GM18858 (cell line): ENCODE data around the gene PPP3CA.
"Not testable (repeated sequence)": the region's sequence is repeated elsewhere in the genome, so short reads cannot be mapped to it uniquely, and the experiment has no call there.

Experiments
- ATAC-seq: cut with Tn5 transposase; IDR thresholded peaks from one replicate; pipeline ENCODE4 v1.9.1; 2021; ENCODE audit not compliant: unreplicated experiment

Gene PPP3CA

DNA sequence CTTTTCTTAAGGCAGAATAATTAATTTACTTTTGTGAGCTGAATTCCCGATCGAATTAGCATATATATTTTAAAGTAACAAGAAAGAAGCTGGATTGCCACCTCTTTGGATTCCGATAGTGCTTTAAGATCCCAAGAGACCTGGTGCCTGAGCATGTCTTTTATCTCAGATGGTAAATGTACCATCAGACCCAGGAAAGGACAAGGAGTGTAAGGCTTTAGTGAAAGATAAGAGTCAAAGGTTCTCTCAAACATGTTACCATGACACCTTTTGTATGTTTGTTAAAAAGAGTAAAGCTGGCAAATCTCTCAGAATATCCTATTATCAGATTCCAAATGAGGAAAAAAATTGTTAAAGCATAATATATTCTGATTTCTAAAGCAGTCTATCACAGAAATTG, 198.8 kb downstream of the PPP3CA start:
- ATAC-seq, result no peak

GRCh38 chr4:101147283-101147682, 200.0 kb downstream of the PPP3CA start:
- no peak for ATAC-seq

GRCh38 chr4:101145021-101145420, 202.3 kb downstream of the PPP3CA start:
- ATAC-seq, result no peak

DNA sequence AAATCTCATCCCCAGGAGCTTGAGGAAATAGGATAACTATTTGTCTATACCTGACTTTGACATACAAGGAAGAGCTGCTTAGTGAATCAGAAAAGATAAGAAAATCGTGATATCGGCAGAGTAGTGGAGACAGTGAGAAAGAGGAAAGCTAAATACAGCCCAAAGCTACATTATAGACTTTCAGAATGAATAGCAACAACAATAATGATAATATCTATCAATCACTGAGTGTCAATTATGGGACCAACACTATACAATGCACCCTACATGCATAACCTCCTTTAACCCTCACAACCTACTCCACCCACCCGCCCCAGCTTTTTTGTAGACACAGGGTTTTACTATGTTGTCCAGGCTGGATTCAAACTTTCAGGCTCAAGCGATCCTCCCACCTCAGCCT, 205.1 kb downstream of the PPP3CA start:
- no peak for ATAC-seq

GRCh38 chr4:101141855-101142254, 205.5 kb downstream of the PPP3CA start:
- no peak for ATAC-seq

- ATAC-seq, result no peak
These were observed 206.1 kb downstream of the PPP3CA start for GRCh38 chr4:101141230-101141629.

GRCh38 chr4:101140228-101140627, 207.1 kb downstream of the PPP3CA start:
- no peak for ATAC-seq

- no peak for ATAC-seq
These were observed 210.7 kb downstream of the PPP3CA start for GRCh38 chr4:101136373-101137370.

GRCh38 chr4:101135371-101136010, 211.8 kb downstream of the PPP3CA start:
- peak; percentile 61 for ATAC-seq

DNA sequence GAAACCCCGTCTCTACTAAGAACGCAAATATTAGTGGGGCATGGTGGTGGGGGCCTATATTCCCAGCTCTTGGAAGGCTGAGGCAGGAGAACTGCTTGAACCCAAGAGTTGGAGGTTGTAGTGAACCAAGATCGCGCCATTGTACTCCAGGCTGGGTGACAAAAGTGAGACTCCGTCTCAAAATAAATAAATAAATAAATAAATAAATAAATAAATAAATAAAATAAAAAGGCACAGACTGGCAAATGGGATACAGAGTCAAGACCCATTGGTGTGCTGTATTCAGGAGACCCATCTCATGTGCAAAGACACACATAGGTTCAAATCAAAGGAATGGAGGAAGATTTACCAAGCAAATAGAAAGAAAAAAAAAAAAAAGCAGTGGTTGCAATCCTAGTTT, 216.3 kb downstream of the PPP3CA start:
- not testable (repeated sequence) for ATAC-seq

- not testable (repeated sequence) for ATAC-seq
These were observed 218.4 kb downstream of the PPP3CA start for GRCh38 chr4:101128898-101129297.

DNA sequence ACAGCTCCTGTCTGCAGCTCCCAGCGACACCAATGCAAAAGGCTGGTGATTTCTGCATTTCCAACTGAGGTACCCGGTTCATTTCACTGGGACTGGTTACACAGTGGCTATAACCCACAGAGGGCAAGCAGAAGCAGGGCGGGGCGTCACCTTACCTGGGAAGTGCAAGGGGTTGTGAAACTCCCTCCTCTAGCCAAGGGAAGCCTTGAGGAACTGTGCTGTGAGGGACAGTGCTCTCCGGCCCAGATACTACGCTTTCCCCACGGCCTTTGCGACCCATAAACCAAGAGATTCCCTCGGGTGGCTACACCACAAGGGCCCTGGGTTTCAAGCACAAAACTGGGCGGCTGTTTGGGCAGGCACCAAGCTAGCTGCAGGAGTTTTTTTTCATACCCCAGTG, 218.9 kb downstream of the PPP3CA start:
- no peak for ATAC-seq

DNA sequence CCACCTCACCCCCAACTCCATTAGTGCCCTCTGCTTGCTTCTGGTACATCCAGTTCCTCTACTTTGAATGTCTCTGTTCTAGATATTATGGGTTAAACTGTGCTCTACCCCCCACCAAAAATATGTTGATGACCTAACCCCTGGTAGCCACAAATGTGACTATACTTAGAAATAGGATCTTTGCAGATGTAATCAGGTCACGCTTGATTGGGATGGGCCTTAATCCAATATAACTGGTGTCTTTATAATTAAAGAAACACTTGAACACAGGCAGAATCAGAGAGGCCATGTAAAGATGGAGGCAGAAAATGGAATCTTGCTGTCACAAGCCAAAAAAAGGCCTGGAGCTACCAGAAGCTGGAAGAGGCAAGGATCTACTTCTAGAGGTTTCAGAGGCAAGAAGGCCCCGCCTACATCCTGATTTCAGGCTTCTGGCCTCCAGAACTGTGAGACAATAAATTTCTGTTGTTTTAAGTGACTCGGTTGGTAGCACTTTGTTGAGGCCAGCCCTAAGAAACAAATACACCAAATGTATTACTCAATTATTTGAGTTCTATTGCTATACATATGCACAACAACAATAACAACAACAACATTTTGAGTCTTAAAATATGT, 220.0 kb downstream of the PPP3CA start:
- ATAC-seq, result no peak

GRCh38 chr4:101126059-101126458, 221.3 kb downstream of the PPP3CA start:
- no peak for ATAC-seq

GRCh38 chr4:101125045-101125942, 222.0 kb downstream of the PPP3CA start:
- no peak for ATAC-seq

GRCh38 chr4:101123231-101123630, 224.1 kb downstream of the PPP3CA start:
- no peak for ATAC-seq

DNA sequence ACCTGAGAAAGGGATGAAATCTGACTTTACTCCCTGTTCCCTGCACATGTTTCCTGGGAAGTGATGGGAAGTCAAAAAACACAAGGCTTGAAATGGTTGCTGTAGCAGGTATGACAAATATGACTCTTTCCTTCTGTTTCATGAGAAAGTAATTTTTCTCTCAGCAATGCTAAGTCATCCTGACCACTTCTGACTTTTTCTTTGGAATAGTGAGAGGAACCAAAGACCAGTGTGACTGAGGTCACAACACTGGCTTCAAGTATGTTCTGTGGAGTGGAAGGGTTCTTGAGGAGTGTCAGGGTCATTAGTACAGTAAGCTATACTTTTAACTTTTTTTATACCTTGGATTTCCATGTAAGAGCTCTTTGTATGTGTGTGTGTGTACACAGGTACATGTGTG, 225.3 kb downstream of the PPP3CA start:
- no peak for ATAC-seq

- no peak for ATAC-seq
These were observed 228.2 kb downstream of the PPP3CA start for GRCh38 chr4:101119141-101119540.

GRCh38 chr4:101118617-101119016, 228.7 kb downstream of the PPP3CA start:
- no peak for ATAC-seq

DNA sequence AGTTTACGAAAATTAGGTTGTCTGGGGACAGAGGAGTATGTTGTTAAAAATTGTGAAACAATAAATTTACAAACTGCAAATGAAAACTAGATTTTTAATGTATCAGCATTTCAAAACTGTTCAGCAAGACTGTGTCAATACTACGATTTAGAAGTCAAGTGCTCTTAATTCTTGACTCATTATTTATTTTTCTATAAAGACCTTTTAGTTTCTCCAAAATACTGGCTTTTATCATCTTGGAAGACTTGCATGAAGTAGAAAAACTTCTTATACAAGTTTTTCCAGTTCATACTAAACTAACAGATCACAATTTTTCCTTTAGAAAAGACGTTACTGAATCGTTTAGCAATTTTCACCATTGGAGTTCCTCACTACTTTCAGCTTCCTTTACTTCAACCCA, 231.4 kb downstream of the PPP3CA start:
- no peak for ATAC-seq

DNA sequence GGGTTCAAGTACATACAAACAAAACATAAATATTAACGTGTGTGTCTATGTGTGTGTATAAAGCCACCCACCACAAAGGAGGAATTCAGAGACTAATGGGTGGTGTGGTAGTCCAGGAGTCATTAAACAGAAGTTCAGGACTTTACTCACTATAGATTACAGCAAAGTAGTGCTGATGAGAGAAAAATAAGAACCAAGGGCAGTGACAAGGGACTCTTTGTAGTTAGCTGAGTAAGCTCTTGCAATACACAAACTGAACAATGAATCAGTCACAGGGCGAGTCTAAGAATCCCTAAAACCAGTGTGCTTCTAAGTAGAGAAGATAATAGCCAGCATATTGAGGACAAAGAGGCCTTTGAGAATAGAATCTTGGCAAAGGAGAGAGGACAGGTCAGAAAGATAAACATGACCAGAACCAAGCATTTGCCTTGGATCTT, 232.4 kb downstream of the PPP3CA start:
- ATAC-seq, result no peak
